ENCODE data around the gene CELF4. TPM values are rescaled to one million over a fixed set of nuclear protein-coding genes. Genes with fewer than 3 reads are reported as not detected.
A peak's percentile ranks its signal among the peaks of the same experiment; 100 is the strongest.

CELF4 gene
- total and polyA plus RNA-seq, 2 donors (not counting 3 experiments of a cell fraction or from before 2014, with no cell fraction given), result not detected

DNA sequence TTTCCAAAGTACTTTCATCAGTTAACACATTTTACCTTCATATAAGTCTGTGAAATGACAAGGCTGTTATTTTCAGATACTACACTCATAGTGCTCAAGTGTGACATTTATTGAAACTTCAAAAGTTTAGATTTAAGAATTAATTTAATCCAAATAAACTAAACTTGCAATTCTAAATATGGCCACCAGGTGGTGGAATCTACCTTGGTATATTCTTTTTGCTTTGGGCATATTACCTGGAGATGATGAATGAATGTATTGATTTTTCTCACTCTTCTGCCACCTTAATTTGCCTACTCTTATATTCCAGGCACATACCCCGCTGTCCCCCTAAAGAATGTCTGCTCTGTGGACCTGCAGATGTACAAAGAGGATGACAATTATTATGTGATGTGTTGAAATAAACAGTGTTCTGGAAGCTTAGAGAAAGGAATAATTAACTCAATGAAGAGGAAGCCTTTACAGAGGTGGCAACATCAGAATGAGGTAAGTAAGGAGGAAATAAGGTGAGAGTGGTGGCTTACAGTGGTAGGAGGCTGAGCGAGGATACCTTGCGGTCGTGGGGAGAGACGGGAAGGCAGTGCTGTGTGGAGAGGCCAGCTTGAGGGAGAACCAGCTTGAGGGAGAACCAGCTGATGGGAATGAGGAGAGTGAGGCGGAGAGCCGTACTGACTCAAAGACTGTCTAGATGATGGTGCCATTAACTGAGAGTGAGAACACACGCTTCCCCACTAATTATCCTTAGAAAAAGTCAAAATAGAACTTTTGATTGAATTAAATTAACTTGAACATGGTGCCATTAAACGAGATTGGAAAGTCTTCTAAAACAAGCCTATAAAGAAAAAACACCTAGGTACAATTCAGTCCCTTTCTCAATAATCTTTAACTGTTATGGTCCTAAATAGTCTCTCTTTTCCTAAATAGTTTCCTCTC, 179.5 kb downstream of the CELF4 start:
- Histone ChIP-seq H3K9me1 (replicated peaks; ENCODE audit: control insufficient read depth, extremely low read depth, insufficient read depth, low read length) (no peaks in the 10 kb centered on the region), H3K36me3 (ENCODE audit: control insufficient read depth in 2 of 2, extremely low read depth in 1 of 2, insufficient read depth in 2 of 2, low read length in 2 of 2) (no peaks in the 10 kb centered on the region), H3K9ac (replicated peaks; ENCODE audit: extremely low read depth, insufficient read depth, low read length) (no peak overlapping the region), H3K4me2 (ENCODE audit: insufficient read depth, low read length) (no peak overlapping the region), H3K27ac (ENCODE audit: insufficient read depth, low read depth, low read length) (no peak overlapping the region), H3K79me2 (ENCODE audit: control insufficient read depth, insufficient read depth, low read length) (no peaks in the 10 kb centered on the region), H3K4me3 (replicated peaks in 1 of 3; ENCODE audit: insufficient read depth in 1 of 3, low read depth in 1 of 3, low read length in 3 of 3) (no peak overlapping the region), H4K20me1 (replicated peaks; ENCODE audit: control insufficient read depth, extremely low read depth, insufficient read depth, low read length) (no peaks in the 10 kb centered on the region), H3K27me3 (ENCODE audit: control insufficient read depth in 2 of 2, insufficient read depth in 2 of 2, low read length in 2 of 2) (no peaks in the 10 kb centered on the region), H3K9me3 (replicated peaks; ENCODE audit: control insufficient read depth, insufficient read depth, low read length) (no peaks in the 10 kb centered on the region), H2AFZ (ENCODE audit: low read depth, low read length) (no peak overlapping the region), H3K4me1 (ENCODE audit: control insufficient read depth, extremely low read depth, insufficient read depth, low read length) (no peaks in the 10 kb centered on the region)
- no peak for TF ChIP-seq JUN (IDR thresholded peaks at IDR 0.05; ENCODE audit: borderline replicate concordance, insufficient read depth, insufficient read length, low read depth)
- TF ChIP-seq, protein P1, sequence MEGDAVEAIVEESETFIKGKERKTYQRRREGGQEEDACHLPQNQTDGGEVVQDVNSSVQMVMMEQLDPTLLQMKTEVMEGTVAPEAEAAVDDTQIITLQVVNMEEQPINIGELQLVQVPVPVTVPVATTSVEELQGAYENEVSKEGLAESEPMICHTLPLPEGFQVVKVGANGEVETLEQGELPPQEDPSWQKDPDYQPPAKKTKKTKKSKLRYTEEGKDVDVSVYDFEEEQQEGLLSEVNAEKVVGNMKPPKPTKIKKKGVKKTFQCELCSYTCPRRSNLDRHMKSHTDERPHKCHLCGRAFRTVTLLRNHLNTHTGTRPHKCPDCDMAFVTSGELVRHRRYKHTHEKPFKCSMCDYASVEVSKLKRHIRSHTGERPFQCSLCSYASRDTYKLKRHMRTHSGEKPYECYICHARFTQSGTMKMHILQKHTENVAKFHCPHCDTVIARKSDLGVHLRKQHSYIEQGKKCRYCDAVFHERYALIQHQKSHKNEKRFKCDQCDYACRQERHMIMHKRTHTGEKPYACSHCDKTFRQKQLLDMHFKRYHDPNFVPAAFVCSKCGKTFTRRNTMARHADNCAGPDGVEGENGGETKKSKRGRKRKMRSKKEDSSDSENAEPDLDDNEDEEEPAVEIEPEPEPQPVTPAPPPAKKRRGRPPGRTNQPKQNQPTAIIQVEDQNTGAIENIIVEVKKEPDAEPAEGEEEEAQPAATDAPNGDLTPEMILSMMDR (IDR thresholded peaks at IDR 0.05; ENCODE audit: extremely low read depth in 1 of 2, insufficient read depth in 1 of 2, low read depth in 1 of 2, low read length in 2 of 2), result peak; percentile 23 to 52
- FAIRE-seq (peak; percentile 60), DNase-seq (ENCODE audit: low read depth, low spot score) (peak; percentile 44)
- ChIA-PET CTCF (interaction anchor here (0.7 to 3.6 kb wide), 8 partner anchors 8 to 153 kb away, joined by 3 to 37 read pairs (median 6); no protein-coding TSS in a partner anchor), POLR2A (no interaction called here)
- no TSS peak for BruUV-seq (replicated peaks)
- intact Hi-C loops (cut with micrococcal nuclease), result loop anchor here (1.0 kb wide), 2 partner anchors 90 to 152 kb away; no protein-coding TSS in a partner anchor
- dilution Hi-C loops (cut with MboI; ENCODE audit: extremely low pct_ligation_motif_present, low sequenced_read_pairs), result no loop called here
